AG10803 (cell line): ENCODE results near the gene REXO1.

Source experiments
- DNase-seq: peaks from one replicate; pipeline ENCODE4 v3.0.0; 2010; ENCODE audit warnings: low read depth
- H3K4me3 ChIP-seq: 2 replicates; pipeline ENCODE4 v1.5.1; 2011; ENCODE audit warnings: mild to moderate bottlenecking, low read length, control low read depth
- TF ChIP-seq, protein P1 (sequence below): conservative IDR thresholded peaks from 2 replicates; pipeline ENCODE4 v1.5.1; 2011; ENCODE audit warnings: mild to moderate bottlenecking, low read length, control low read depth, inconsistent platforms

Gene REXO1

GRCh38 chr19:1861599-1862031 is 13.3 kb upstream of the REXO1 start:
- peak overlapping the region; percentile 80 for H3K4me3 ChIP-seq
- TF ChIP-seq, protein P1, sequence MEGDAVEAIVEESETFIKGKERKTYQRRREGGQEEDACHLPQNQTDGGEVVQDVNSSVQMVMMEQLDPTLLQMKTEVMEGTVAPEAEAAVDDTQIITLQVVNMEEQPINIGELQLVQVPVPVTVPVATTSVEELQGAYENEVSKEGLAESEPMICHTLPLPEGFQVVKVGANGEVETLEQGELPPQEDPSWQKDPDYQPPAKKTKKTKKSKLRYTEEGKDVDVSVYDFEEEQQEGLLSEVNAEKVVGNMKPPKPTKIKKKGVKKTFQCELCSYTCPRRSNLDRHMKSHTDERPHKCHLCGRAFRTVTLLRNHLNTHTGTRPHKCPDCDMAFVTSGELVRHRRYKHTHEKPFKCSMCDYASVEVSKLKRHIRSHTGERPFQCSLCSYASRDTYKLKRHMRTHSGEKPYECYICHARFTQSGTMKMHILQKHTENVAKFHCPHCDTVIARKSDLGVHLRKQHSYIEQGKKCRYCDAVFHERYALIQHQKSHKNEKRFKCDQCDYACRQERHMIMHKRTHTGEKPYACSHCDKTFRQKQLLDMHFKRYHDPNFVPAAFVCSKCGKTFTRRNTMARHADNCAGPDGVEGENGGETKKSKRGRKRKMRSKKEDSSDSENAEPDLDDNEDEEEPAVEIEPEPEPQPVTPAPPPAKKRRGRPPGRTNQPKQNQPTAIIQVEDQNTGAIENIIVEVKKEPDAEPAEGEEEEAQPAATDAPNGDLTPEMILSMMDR, result no peak
- no peak for DNase-seq

DNA sequence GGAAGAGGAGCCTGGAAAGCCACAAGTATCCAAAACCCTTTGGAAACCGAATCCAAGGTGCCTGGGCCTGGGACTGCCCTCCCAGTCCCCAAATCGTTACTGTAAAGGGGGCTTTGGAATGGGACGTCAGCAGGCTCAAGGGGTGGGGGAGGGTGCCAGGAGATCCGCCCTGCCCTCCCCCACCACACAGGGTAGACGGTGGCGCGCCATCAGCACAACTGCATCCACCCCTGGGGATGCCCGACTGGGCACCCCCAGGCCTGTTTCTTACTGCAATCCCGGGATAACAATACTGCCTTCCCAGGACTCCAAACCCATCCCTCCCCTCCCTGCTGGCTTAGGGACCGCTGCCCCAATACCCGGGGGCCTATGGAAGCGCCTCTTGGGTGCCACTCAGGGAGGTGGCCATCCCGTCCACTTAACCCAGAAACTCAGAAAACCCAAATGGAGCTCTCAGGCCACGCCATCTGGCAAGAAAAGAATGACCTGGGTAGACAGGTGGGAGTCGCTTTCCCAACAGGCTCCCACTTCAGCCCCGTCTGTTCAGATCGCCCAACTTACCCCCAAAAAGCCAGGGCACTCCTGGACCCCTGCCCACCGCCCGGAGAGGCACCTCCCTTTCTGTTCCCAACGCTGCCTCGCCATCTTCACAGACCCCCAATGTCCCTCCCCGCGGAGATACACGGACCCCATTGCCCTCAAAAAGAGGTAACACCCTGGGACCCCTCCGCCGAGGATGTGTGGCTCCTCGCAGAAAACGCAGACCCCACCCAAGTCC is 12.7 kb upstream of the REXO1 start:
- no peak for DNase-seq
- TF ChIP-seq, protein P1, result no peak
- peak overlapping the region; percentile 80 for H3K4me3 ChIP-seq

DNA sequence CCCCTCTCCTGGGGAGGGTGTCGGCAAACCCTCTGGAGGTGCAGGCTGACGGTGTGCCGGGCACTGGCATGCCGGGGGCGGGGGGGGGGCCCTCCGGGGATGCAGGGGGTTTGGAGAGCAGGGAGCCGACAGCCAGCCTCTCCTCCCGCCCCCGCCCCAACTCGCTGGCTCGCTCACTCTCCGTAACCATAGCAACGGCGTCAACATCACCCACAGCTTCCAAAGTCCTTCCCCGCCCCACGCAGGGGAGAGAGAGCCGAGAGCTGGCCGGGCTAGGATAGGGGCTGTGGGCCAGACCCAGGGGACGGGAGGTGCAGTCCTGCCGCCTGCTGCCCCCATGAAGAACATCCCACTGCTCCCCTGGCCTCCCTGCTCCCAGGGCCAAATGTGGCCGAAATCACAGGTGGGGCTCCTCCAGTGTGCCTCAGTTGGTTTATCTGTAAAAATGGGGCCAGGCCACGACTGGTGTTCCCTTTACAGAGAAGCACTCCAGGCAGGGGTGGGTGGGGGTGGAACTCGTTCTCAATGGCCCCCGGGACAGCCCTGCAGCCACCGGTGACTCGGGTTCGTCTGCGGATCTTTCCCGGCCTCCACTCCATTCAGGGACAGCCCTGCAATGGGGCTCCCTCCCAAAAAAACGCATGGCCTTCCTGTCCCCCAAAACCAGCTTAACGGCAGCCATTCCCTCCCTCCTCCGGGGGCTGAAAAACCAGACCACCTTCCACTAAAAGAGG is 11.9 kb upstream of the REXO1 start:
- peak; percentile 78 for DNase-seq
- peak overlapping the region; percentile 80 for H3K4me3 ChIP-seq
- TF ChIP-seq, protein P1, result no peak

GRCh38 chr19:1859331-1859781 is 11.1 kb upstream of the REXO1 start:
- TF ChIP-seq, protein P1, result no peak
- H3K4me3 ChIP-seq, result peak overlapping the region; percentile 80
- no peak for DNase-seq

- H3K4me3 ChIP-seq, result no peak overlapping the region
- no peak for DNase-seq
- TF ChIP-seq, protein P1, result no peak
Observed at GRCh38 chr19:1858412-1859081, 10.3 kb upstream of the REXO1 start.

DNA sequence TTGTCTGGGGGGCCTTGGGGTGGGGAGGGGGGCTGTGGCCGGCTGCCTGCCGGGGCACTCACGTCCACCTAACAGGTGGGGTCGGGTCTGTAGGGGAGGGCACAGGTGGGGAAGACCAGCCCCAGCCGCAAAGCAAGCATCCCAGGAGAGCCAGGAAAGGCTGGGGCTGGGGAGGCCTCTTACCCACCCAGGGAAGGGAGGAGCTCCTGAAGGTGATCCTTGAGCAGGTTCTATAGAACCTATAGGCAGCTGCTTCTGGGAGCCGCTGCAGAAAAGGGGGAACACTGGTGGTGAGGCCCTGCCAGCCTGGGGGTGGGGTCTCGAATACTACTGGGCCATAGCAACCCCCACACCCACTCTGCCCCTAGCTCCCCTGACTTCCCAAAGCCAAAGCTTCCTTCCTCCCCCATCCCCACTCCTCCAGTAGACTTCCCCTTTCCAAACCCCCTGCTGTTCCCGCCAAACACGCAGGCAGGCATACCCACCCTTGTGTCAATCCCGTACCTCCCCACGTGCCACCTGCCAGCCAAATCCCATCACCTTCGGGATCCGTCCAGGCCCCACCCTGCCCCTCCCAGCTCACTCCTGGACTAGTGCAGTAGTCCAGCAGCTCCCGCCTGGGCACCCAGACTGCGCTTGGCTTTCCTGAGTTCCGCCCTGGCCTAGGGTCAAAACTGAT is 9.5 kb upstream of the REXO1 start:
- DNase-seq, result no peak
- TF ChIP-seq, protein P1, result no peak
- peak overlapping the region; percentile 53 for H3K4me3 ChIP-seq
